K562 (cell line): ENCODE measurements around the gene TRAPPC12. TPM values are rescaled to one million over a fixed set of nuclear protein-coding genes. Genes with fewer than 3 reads are reported as not detected.

ENCODE experiments used
- ATAC-seq: fragments of 200-7000 bp; cut with Tn5 transposase; 3 replicates; pipeline ENCODE4 v1.9.1; 2020; ENCODE audit warnings: moderate library complexity
- BruUV-seq: library from RNA; stranded (reverse); fragments of 400-500 nt; replicated peaks from 2 replicates; lab custom pipeline; 2021; lab: Mats Ljungman, UMichigan
- CTCF ChIA-PET: fragments of 300-600 bp; formaldehyde crosslinking; extraction: SDS; loops from one replicate; lab custom pipeline; 2021; ENCODE audit warnings: low intra/inter-chr PET ratio; lab: Yijun Ruan, JAX
- POLR2A ChIA-PET: fragments of 300-600, 350-650 bp; sonication (Branson Sonifier 250); formaldehyde crosslinking; extraction: SDS; loops from one replicate; lab custom pipeline; 2021; ENCODE audit warnings: antibody characterized with exemption, inconsistent platforms; lab: Yijun Ruan, JAX
- DNase-seq, 4 experiments: peaks; one replicate each; pipeline versions ENCODE4 v3.0.0 to v3.0.0-alpha.2; 2011 to 2018; ENCODE audit warnings: low spot score in 3 of 4, mixed read lengths in 3 of 4; ENCODE audit errors: extremely low read depth in 1 of 4
- FAIRE-seq: peaks from 2 replicates; lab custom pipeline; 2011; peaks lifted over from hg19 to GRCh38; lab: Jason Lieb, UNC
- H2AFZ ChIP-seq: 2 replicates; pipeline ENCODE4 v1.6.0; 2011; ENCODE audit warnings: low read depth, low read length, control low read depth, inconsistent platforms
- H3K27ac ChIP-seq: fragments of 200-600 bp; 3 replicates; pipeline ENCODE4 v1.8.0; 2011; ENCODE audit warnings: low read depth, mild to moderate bottlenecking, control low read depth, inconsistent platforms, low read length, moderate library complexity, mixed read lengths; ENCODE audit errors: extremely low read depth
- H3K27me3 ChIP-seq, 2 experiments: fragments of 300-600 bp in 1 of 2; 2 replicates in 1 of 2; 3 replicates in 1 of 2; pipeline versions ENCODE4 v1.6.0 to v1.8.0; 2011; ENCODE audit warnings: inconsistent platforms in 2 of 2, low read length in 2 of 2, mild to moderate bottlenecking in 1 of 2, mixed read lengths in 1 of 2, moderate library complexity in 1 of 2; ENCODE audit not compliant: control insufficient read depth in 2 of 2, insufficient read depth in 2 of 2
- H3K36me3 ChIP-seq: fragments of 300-600 bp; 3 replicates; pipeline ENCODE4 v1.8.0; 2011; ENCODE audit warnings: mild to moderate bottlenecking, low read length, inconsistent platforms; ENCODE audit not compliant: control insufficient read depth, insufficient read depth
- H3K4me1 ChIP-seq, 2 experiments: fragments of 200-600 bp in 1 of 2; replicated peaks in 1 of 2; 2 replicates in 1 of 2; 3 replicates in 1 of 2; pipeline versions ENCODE4 v1.5.1 to v1.8.0; 2011; ENCODE audit warnings: inconsistent platforms in 2 of 2, low read length in 2 of 2, mild to moderate bottlenecking in 1 of 2, mixed read lengths in 1 of 2, moderate library complexity in 1 of 2; ENCODE audit not compliant: control insufficient read depth in 2 of 2, insufficient read depth in 2 of 2
- H3K4me2 ChIP-seq: 2 replicates; pipeline ENCODE4 v1.6.1; 2011; ENCODE audit warnings: low read length, control low read depth, inconsistent platforms, mixed read lengths; ENCODE audit not compliant: insufficient read depth
- H3K4me3 ChIP-seq: fragments of 200-600 bp; sonication (generic), shearing (Covaris generic); 2 replicates; pipeline ENCODE4 v1.5.1; 2016; ENCODE audit warnings: control low read depth, inconsistent platforms
- H3K79me2 ChIP-seq: fragments of 200-600 bp; 3 replicates; pipeline ENCODE4 v1.8.0; 2011; ENCODE audit warnings: low read length, inconsistent platforms; ENCODE audit not compliant: control insufficient read depth, insufficient read depth
- H3K9ac ChIP-seq, 2 experiments: 2 replicates each; pipeline versions ENCODE4 v1.6.0 to v1.6.1; 2011; ENCODE audit warnings: low read depth in 2 of 2, low read length in 2 of 2, control low read depth in 1 of 2, inconsistent platforms in 1 of 2, mild to moderate bottlenecking in 1 of 2, mixed read lengths in 1 of 2; ENCODE audit not compliant: insufficient read depth in 1 of 2
- H3K9me1 ChIP-seq: one replicate; pipeline ENCODE4 v1.6.0; 2011; ENCODE audit warnings: inconsistent platforms, mild to moderate bottlenecking, low read length, moderate library complexity; ENCODE audit not compliant: control insufficient read depth, insufficient read depth
- H3K9me3 ChIP-seq: replicated peaks from 2 replicates; pipeline ENCODE4 v1.5.1; 2011; ENCODE audit warnings: low read depth, low read length, inconsistent platforms; ENCODE audit not compliant: control insufficient read depth, insufficient read depth
- H4K20me1 ChIP-seq: replicated peaks from 2 replicates; pipeline ENCODE4 v1.6.1; 2011; ENCODE audit warnings: low read length, inconsistent platforms, mixed read lengths; ENCODE audit not compliant: control insufficient read depth, insufficient read depth
- ARID1B ChIP-seq: fragments of 450-650 bp; IDR thresholded peaks from 2 replicates; pipeline ENCODE4 v1.6.1; 2016; ENCODE audit warnings: antibody characterized with exemption, mild to moderate bottlenecking, inconsistent platforms
- ATF1 ChIP-seq, 2 experiments: fragments of 450-650 bp in 1 of 2; IDR thresholded peaks; 2 replicates each; pipeline ENCODE4 v1.6.1; 2016; ENCODE audit warnings: missing compliant biosample characterization in 1 of 2, missing genetic modification characterization in 1 of 2
- CC2D1A ChIP-seq: fragments of 450-650 bp; IDR thresholded peaks from 2 replicates; pipeline ENCODE4 v1.6.1; 2017; ENCODE audit warnings: mild to moderate bottlenecking
- DDX20 ChIP-seq: fragments of 450-650 bp; IDR thresholded peaks from 2 replicates; pipeline ENCODE4 v1.6.1; 2016; ENCODE audit warnings: missing genetic modification characterization, low read depth, mild to moderate bottlenecking, missing compliant biosample characterization, moderate library complexity
- DLX4 ChIP-seq: fragments of 250-450 bp; sonication (Bioruptor Pico); IDR thresholded peaks from 2 replicates; pipeline ENCODE4 v1.6.1; 2021; ENCODE audit warnings: mild to moderate bottlenecking
- KAT2B ChIP-seq: IDR thresholded peaks from one replicate; pipeline ENCODE4 v1.6.1; 2012; ENCODE audit warnings: low read depth, mild to moderate bottlenecking, control low read depth, inconsistent platforms, low read length, moderate library complexity
- MLX ChIP-seq, 2 experiments: fragments of 450-650 bp in 1 of 2; sonication (generic) in 1 of 2; formaldehyde crosslinking; conservative IDR thresholded peaks; 2 replicates each; pipeline versions ENCODE4 v1.4.0 to v1.8.1; 2020 to 2022; ENCODE audit warnings: mild to moderate bottlenecking in 1 of 2, missing genetic modification reagents in 1 of 2
- NEUROD1 ChIP-seq: fragments of 150-350 bp; IDR thresholded peaks from 2 replicates; pipeline ENCODE4 v1.6.1; 2014; ENCODE audit warnings: borderline replicate concordance, low read length, low read depth; ENCODE audit not compliant: partially characterized antibody
- RBBP5 ChIP-seq: fragments of 200-600 bp; sonication (generic); IDR thresholded peaks from 2 replicates; pipeline ENCODE4 v1.6.1; 2012; ENCODE audit warnings: borderline replicate concordance, mild to moderate bottlenecking, low read length, control low read depth, inconsistent platforms; ENCODE audit not compliant: insufficient read depth, poor library complexity, severe bottlenecking
- ZKSCAN1 ChIP-seq: fragments of 150-350 bp; IDR thresholded peaks from 2 replicates; pipeline ENCODE4 v1.6.1; 2016; ENCODE audit warnings: low read depth, low read length
- ZNF121 ChIP-seq: sonication (generic); formaldehyde crosslinking; conservative IDR thresholded peaks from 2 replicates; pipeline ENCODE4 v1.8.0; 2022; ENCODE audit warnings: missing genetic modification reagents
- ZNF384 ChIP-seq: IDR thresholded peaks from 2 replicates; pipeline ENCODE4 v1.6.1; 2012; ENCODE audit warnings: low read depth, low read length, improper control_type of control experiment
- ZNF717 ChIP-seq: fragments of 250-450 bp; sonication (Bioruptor Pico); IDR thresholded peaks from 2 replicates; pipeline ENCODE4 v1.5.0; 2021
- WGBS: fragments of 100-300 bp; shearing (Covaris generic); methylation state at CpG from one replicate; pipeline ENCODE4 v1.1.6; 2016; ENCODE audit warnings: low coverage, mixed read lengths; ENCODE audit not compliant: insufficient coverage; ENCODE audit errors: missing lambda C conversion rate; 5-methylcytosine and 5-hydroxymethylcytosine counted together
- in situ Hi-C: fragments of 300-500 bp; cut with MboI; formaldehyde crosslinking; loops from 4 replicates; pipeline ENCODE4 v1.15.0; 2018; ENCODE audit warnings: inconsistent platforms, mixed read lengths
- intact Hi-C: fragments of 100-400 bp; cut with micrococcal nuclease; formaldehyde crosslinking; loops from 2 replicates; pipeline ENCODE4 v1.14.2; 2022
- polyA plus RNA-seq, 8 experiments: library from polyadenylated mRNA; depleted of rRNA in 4 of 8; stranded (reverse) in 5 of 8; unstranded in 3 of 8; fragments of >200 nt; fragmentation: Nextera tagmentation in 2 of 8; fragmentation: Illumina TruSeq in 1 of 8; extraction: Ambion mirVana in 2 of 8; extraction: Trizol in 1 of 8; gene quantifications; 2 replicates each; pipeline versions ENCODE4 v1.2.1 to v1.2.3, GENCODE V29; 2011 to 2014; ENCODE audit warnings: inconsistent platforms in 1 of 8, missing spikeins in 1 of 8
- total RNA-seq, 7 experiments: library from RNA; depleted of rRNA in 6 of 7; stranded (reverse); fragments of >200 nt in 6 of 7; fragmentation: Illumina TruSeq in 2 of 7; extraction: Trizol in 2 of 7; gene quantifications; 2 replicates each; pipeline versions ENCODE4 v1.2.1 to v1.2.3, GENCODE V29; 2011 to 2021; ENCODE audit warnings: low replicate concordance in 1 of 7
- TF ChIP-seq, protein P1 (sequence below): fragments of 450-650 bp; formaldehyde crosslinking; IDR thresholded peaks from 2 replicates; pipeline ENCODE4 v1.4.0; 2022; ENCODE audit warnings: missing genetic modification characterization
- TF ChIP-seq, protein P2 (sequence below): fragments of 450-650 bp; IDR thresholded peaks from 2 replicates; pipeline ENCODE4 v1.6.1; 2016; ENCODE audit warnings: low read depth, mild to moderate bottlenecking, moderate library complexity

TRAPPC12 gene
- total and polyA plus RNA-seq, 9 of the 15 experiments (the other 6 are each of a cell fraction or from before 2014, with no cell fraction given), result 8.0 to 75.2 (median 39.1) TPM

- no peak for TF ChIP-seq MLX (CRISPR knock-in tag; conservative IDR thresholded peaks at IDR 0.05)
Observed at GRCh38 chr2:3451926-3452671, 72.6 kb downstream of the TRAPPC12 start (continued).

DNA sequence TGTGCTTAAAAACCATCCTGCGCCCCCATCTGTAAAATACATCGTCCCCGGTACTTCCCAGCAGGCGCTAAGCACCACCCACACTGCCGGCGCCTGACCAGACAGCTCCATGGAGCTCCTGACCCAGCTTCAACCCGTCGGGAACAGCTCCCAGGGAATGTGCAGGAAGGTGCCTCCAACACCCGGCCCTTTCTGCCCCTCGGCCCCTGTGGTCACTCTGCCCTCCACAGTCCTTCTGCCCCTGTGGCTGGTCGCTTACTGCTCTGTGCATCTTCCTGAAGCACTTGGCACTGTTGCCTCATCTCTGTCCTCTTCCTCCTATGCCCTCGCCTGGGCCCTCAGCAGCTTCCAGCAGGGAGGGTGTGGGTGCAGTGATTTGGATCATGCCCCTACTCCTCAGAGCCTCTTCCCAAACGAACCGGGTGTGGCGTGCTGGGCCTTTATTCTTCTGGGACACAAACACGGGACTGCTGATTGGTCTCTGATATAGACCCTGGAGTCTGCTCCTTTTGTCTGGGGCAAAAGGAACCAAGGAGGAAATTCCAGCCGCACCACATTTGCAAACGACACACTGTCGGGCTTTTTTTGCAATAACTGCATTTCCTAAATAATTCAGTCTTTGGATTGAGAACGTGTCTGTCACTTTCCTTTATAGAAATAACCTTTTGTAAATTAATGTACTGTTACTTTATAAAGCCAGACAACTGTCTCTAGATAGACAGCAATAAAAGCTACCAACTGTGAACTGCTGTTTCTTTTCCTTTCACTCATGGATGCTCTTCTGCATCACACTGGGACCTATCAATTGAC lies 73.9 kb downstream of the TRAPPC12 start:
- 85% methylated on average over 20 of the region's 20 CpGs for WGBS
- ATAC-seq (no peak), DNase-seq (no peak), FAIRE-seq (no peak)
- H3K36me3 ChIP-seq, result peaks cover 57% of the 10 kb centered on the region; the same call in 2 of the 3 replicates
- no peaks in the 10 kb centered on the region for H3K9me3 ChIP-seq
- POLR2A ChIA-PET, result interaction anchor here (0.6 kb wide), 1 partner anchor 933 kb away, joined by 3 read pairs; no protein-coding TSS in a partner anchor
- H4K20me1 ChIP-seq, result peaks cover 2% of the 10 kb centered on the region; the same call in 1 of the 2 replicates
- peaks cover 4% of the 10 kb centered on the region for H3K9me1 ChIP-seq
- H3K27me3 ChIP-seq, result no peaks in the 10 kb centered on the region
- no TSS peak for BruUV-seq
- no peak overlapping the region for H2AFZ ChIP-seq
- H3K9ac ChIP-seq, result no peak overlapping the region
- no peak overlapping the region for H3K27ac ChIP-seq
- in situ Hi-C loops, result no loop called here
- intact Hi-C loops, result no loop called here
- H3K4me1 ChIP-seq, result peaks cover 3 to 14% of the 10 kb centered on the region in 2 experiments; a peak in 4 of 5 replicates
- no peaks in the 10 kb centered on the region for H3K79me2 ChIP-seq
- no peak overlapping the region for H3K4me2 ChIP-seq
- no peak overlapping the region for H3K4me3 ChIP-seq
- CTCF ChIA-PET, result no interaction called here
- TF ChIP-seq ZNF384 (no peak), DLX4 (CRISPR knock-in tag) (no peak), ARID1B (no peak), RBBP5 (no peak), ZKSCAN1 (no peak), ATF1 (CRISPR knock-in tag; IDR thresholded peaks at IDR 0.05) (no peak), ATF1 (tag; IDR thresholded peaks at IDR 0.05) (no peak), KAT2B (no peak), DDX20 (no peak), NEUROD1 (no peak), CC2D1A (no peak), ZNF717 (CRISPR knock-in tag) (no peak), ZNF121 (no peak)
- TF ChIP-seq, protein P1, sequence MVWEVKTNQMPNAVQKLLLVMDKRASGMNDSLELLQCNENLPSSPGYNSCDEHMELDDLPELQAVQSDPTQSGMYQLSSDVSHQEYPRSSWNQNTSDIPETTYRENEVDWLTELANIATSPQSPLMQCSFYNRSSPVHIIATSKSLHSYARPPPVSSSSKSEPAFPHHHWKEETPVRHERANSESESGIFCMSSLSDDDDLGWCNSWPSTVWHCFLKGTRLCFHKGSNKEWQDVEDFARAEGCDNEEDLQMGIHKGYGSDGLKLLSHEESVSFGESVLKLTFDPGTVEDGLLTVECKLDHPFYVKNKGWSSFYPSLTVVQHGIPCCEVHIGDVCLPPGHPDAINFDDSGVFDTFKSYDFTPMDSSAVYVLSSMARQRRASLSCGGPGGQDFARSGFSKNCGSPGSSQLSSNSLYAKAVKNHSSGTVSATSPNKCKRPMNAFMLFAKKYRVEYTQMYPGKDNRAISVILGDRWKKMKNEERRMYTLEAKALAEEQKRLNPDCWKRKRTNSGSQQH (CRISPR knock-in tag), result no peak
- TF ChIP-seq, protein P2, sequence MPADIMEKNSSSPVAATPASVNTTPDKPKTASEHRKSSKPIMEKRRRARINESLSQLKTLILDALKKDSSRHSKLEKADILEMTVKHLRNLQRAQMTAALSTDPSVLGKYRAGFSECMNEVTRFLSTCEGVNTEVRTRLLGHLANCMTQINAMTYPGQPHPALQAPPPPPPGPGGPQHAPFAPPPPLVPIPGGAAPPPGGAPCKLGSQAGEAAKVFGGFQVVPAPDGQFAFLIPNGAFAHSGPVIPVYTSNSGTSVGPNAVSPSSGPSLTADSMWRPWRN, result no peak
